Skin epidermis (tissue), 12 donors: ENCODE data around the gene INAFM1.
"Not testable (repeated sequence)": the region's sequence is repeated elsewhere in the genome, so short reads cannot be mapped to it uniquely, and the experiment has no call there.

Experiments used
- H3K27ac ChIP-seq, 21 experiments: fragments of 200-600 bp; sonication (generic) in 11 of 21; one replicate each; pipeline ENCODE4 v1.5.0; 2020; ENCODE audit warnings: mild to moderate bottlenecking in 3 of 21, inconsistent platforms in 2 of 21, moderate library complexity in 2 of 21
- H3K4me3 ChIP-seq, 7 experiments: fragments of 200-600 bp; sonication (generic) in 2 of 7; one replicate each; pipeline ENCODE4 v1.5.0; 2020; ENCODE audit warnings: inconsistent platforms in 2 of 7, mild to moderate bottlenecking in 2 of 7, moderate library complexity in 1 of 7

INAFM1 gene

DNA sequence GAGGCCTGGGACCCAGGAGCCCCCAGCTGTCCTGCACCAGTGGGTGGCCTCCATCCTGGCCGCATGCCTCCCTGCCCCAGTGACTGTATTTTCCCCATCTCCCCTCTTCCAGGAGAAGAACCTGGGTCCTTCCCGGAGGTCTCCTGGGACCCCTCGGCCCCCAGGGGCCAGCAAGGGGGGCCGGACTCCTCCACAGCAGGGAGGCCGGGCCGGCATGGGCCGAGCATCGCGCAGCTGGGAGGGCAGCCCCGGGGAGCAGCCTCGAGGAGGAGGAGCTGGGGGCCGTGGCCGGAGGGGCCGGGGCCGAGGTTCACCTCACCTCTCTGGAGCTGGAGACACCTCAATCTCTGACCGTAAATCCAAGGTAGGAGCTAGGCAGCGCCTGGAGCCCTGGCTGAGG lies 14.2 kb upstream of the INAFM1 start:
- peak overlapping the region in 1 of 21 experiments; percentile 1 for H3K27ac ChIP-seq
- H3K4me3 ChIP-seq: no peak overlapping the region

DNA sequence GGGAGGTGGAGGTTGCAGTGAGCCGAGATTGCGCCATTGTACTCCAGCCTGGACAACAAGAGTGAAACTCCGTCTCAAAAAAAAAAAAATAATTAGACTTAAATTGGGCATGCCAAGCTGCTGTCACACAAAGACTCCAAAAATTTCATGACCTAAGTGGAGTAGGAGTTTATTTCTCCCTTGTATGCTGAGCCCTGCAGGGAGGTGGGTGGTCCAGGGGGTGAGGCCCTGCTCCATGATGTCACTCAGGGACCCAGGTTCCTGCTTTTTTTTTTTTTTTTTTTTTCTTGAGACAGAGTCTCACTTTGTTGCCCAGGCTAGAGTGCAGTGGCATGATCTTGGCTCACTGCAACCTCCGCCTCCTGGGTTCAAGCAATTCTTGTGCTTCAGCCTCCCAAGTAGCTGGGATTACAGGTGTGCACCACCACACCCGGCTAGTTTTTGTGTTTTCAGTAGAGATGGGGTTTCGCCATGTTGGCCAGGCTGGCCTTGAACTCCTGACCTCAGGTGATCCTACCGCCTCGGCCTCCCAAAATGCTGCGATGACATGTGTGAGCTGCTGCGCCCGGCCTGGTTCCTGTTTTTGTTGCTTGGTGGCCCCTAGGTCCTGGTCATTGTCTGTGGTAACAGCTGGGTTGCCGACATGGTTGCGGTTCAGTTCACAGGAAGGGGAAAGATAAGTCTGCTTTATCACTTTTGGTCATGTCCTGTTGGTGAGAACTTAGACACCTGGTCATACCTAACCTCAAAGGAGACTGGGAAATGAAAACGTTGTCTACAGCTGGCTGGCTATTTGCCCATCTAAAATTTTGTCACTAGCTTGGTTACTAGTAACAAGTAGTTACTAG lies 12.5 kb upstream of the INAFM1 start:
- H3K4me3 ChIP-seq, H3K27ac ChIP-seq: not testable (repeated sequence)

DNA sequence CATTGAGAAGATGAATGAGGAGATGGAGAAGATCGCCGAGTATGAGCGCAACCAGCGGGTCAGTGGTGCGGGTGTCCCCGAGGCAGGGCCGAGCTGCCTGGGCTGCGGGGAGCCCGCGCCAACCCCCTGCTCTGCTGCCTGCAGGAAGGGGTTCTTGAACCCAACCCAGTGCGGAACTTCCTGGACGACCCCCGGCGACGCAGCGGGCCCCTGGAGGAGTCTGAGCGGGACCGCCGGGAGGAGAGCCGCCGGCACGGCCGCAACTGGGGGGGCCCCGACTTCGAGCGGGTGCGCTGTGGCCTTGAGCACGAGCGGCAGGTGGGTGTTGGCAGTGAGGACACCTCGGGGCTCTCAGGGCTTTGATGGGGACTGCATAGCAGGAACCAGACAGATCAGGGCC lies 10.1 kb upstream of the INAFM1 start:
- Histone ChIP-seq H3K4me3 (no peak overlapping the region), H3K27ac (no peak overlapping the region)

DNA sequence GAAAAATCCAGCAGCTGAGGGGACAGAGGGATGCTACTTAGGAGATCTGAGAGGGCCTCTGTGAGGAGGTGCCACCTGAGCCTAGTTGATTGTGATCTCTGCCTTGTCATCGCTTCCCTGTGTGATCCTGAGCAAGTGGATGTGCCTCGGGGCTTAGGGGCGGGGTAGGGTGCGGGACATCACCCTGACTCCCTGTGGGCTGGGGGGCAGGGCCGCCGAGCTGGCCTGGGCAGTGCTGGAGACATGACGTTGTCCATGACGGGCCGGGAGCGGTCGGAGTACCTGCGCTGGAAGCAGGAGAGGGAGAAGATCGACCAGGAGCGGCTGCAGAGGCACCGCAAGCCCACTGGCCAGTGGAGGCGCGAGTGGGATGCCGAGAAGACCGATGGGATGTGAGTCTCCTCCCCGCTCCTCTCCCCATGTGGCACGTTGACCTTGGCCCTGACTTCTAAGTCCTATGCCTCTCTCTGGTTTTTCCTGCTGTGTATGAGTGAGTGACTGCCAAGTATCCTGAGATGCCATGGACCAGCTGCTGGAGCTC lies 8.2 kb upstream of the INAFM1 start:
- Histone ChIP-seq H3K4me3 (no peak overlapping the region), H3K27ac (peak overlapping the region in 4 of 21 experiments; percentile 14 to 50 (median 20))

DNA sequence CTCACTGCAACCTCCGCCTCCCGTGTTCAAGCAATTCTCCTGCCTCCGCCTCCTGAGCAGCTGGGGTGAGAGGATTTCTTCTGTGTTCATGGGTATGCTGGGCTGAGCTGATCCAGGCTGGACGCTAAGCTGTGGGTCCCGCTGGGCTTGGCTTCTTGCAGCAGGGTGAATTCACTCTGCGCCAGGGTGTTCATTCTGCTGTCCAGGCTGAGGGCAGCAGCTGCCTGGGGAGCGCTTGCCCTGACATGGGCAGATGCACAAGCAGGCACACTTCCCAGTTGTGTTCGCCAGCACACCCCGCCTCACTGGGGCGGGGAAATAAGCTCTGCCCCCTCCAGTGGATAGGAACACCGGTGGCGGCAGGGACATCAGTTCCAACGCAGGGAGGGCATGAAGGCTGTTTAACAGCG lies 7.3 kb upstream of the INAFM1 start:
- H3K4me3 ChIP-seq: no peak overlapping the region
- H3K27ac ChIP-seq: peak overlapping the region in 2 of 21 experiments; percentile 13 to 50

DNA sequence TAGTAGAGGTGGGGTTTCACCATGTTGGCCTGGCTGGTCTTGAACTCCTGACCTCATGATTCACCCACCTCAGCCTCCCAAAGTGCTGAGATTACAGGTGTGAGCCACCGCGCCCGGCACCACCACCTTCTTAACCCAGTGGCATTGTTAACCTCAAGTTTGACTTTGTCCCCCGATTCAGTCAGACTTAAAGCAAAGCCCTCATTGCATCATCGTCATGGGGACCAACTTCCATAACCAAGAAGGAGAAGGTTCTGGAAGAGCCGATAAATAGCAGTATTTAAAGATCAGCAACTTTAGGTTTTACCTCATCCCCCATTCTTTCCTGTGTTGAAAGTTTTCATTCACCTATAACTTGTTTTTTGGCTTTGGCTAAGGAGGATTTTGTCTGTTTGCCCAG lies 6.7 kb upstream of the INAFM1 start:
- no peak overlapping the region for H3K4me3 ChIP-seq
- peak overlapping the region in 2 of 21 experiments; percentile 13 to 50 for H3K27ac ChIP-seq

DNA sequence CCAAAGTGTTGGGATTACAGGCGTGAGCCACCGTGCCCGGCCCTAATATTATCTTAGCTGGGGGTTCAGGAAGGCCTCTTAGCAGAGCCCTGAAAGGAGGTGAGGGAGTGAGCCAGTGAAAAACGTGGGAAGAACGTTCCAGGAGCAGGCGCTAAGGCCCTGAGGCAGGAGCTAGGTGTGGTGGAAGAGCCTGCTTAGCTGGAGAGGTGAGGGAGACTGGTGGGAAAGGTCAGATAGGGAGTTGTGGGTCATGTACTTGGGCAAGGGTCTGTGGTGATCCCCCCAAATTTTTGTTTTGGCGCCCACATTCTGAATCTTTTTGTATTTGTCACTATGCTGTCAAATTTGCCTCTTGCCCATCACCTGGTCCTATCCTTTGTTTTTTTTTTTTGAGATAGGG lies 5.1 kb upstream of the INAFM1 start:
- no peak overlapping the region for H3K27ac ChIP-seq
- no peak overlapping the region for H3K4me3 ChIP-seq

DNA sequence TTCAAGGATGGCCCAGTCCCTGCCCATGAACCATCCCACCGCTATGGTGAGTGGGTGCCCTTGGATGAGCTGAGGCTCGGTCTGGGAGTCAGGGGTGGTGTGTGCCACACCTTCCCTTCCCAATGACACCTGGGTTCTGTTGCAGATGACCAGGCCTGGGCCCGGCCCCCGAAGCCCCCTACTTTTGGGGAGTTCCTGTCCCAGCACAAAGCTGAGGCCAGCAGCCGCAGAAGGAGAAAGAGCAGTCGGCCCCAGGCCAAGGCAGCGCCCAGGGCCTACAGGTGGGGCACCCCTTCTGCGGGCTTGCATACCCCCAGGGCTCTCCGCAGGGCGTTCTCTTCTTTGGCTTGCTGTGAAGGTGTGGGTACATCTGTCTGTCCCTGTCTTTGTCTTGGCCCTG lies 4.3 kb upstream of the INAFM1 start:
- H3K4me3 ChIP-seq: no peak overlapping the region
- H3K27ac ChIP-seq: no peak overlapping the region

DNA sequence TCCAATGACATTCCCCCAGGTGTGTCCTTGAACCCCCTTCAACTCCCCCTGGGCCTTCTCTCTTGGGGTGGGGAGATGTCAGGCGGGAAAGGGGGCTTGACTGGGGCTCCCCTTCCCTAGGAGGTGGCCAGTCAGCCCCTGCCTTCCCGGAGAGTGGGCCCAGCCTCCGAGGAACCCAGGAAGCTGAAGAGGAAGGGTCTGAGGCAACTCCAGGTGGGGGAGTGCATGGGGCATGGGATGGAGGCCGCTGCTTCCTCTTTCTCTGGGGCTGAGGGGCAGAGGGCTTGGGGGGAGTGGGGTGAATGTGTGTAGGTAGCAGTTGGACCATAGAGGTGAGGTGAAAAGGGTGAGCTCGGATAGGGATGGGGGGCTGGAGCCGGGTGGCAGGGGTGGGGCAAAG lies 2.7 kb upstream of the INAFM1 start:
- Histone ChIP-seq H3K27ac (peak overlapping the region in 14 of 21 experiments; percentile 24 to 99 (median 95)), H3K4me3 (no peak overlapping the region)

DNA sequence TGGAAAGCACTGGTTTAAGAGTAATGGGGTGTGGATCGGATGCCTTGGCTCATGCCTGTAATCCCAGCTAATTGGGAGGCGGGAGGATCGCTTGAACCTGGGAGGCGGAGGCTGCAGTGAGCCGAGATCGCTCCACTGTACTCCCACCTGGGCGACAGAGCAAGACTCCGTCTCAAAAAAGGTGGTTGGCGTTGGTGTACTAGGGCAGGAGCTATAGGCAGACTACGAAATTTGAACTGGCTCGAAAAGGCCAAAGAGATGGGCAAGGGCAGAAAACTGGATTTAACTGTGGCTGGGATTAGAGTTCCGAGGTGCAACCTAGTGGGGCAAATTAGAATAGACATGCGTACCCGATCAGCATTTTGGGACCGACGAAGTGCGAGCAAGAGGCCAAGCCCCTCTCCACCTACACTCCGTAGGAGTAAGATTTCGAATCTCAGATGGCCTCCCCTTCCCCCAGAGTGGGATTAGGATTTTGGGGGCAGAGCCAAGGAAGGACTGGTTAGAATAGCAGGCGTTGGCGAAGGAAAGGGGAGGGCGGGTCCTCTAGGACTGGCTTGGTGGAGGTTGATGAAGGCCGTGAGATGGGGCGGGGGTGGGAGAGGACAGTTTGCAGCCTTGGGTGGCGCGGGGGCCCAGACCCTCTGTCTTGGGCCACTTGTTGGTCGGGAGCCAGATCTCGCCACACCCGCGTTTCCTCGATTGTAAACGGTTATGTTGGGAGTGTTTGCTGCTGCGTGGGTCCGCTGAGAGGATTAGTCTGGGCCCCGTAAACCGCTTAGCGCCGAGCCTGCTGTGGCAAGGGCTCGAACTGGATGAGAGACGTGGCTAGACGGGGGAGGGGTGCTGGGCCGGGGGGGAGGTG lies 2.0 kb upstream of the INAFM1 start:
- Histone ChIP-seq H3K27ac (peak overlapping the region in 20 of 21 experiments; percentile 87 to 99 (median 95)), H3K4me3 (peak overlapping the region; percentile 58 to 86 (median 64))

DNA sequence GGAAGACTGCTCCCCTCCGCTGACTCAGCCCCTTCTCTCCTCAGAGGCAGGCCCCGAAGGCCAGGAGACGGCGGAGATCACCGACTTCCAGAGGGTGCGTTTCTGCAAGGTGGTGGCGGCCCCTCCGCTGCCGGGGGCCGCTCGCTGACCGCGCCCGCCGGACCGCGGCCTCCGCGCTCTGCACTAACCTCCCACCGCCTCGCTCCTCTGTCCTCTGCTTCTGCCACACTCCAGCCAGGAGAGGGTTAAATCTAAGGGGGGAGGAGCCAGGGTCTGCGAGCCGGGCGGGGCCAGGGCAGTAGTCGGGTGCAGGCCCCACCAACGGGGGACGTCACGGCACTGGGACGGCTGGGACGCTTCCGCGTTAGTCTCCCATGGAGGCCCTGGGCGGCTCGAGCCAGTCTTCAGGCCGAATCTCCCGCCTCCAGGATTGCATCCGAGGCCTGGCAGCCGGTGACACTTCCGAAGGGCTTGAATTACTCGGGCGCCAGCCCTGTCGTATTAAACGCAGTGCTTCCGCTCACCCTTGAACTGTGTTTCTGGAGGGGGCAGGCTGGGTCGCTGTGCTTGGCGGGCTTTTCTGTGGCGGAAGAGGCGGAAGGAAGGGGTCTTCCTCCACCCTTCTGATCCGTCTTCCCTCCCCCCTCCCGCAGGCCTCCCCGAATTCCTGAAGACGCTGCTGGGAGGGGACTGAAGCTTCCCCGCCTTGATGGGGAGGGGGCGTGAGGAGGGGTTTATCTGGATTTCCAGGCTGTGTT lies 1.2 kb upstream of the INAFM1 start:
- peak overlapping the region; percentile 84 to 99 (median 95) for H3K27ac ChIP-seq

DNA sequence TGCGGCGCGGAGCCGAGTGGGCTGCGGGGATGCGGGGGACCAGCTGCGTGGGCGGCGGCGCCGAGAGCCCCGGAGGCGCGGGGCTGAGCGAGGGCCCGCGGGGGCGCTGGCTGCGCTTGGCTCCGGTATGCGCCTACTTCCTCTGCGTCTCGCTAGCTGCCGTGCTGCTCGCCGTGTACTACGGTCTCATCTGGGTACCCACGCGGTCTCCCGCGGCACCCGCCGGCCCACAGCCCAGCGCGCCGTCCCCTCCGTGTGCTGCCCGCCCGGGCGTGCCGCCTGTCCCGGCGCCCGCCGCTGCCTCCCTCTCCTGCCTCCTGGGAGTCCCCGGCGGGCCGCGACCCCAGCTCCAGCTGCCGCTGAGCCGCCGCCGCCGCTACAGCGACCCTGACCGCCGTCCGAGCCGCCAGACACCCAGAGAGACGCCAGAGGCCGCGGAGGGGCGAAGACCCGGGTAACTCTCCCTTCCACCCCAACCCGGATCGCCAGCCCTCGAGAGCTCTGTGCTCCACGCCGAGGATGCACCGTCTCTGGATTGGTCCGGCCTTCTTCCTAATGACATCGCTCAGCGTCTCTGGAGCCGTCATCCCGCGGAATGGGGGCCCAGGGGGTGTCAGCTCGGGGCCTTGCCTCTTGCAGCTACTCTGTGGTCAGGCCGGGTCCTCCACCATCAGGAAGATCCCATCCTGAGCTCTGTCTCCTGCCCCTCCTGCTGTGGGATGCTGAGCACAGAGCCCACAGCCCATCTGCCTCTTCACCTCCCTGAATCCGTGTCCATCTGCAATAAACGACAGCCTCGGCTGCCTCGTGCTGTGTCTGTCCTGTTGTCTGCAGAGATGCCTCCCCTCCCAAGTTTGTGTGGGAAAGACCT lies 441 bp downstream of the INAFM1 start:
- peak overlapping the region in 18 of 21 experiments; percentile 55 to 99 (median 81) for H3K27ac ChIP-seq
- peak overlapping the region; percentile 58 to 86 (median 64) for H3K4me3 ChIP-seq

More for the DNA sequence above, 1.2 kb upstream of the INAFM1 start:
- H3K4me3 ChIP-seq: peak overlapping the region; percentile 58 to 86 (median 64)

DNA sequence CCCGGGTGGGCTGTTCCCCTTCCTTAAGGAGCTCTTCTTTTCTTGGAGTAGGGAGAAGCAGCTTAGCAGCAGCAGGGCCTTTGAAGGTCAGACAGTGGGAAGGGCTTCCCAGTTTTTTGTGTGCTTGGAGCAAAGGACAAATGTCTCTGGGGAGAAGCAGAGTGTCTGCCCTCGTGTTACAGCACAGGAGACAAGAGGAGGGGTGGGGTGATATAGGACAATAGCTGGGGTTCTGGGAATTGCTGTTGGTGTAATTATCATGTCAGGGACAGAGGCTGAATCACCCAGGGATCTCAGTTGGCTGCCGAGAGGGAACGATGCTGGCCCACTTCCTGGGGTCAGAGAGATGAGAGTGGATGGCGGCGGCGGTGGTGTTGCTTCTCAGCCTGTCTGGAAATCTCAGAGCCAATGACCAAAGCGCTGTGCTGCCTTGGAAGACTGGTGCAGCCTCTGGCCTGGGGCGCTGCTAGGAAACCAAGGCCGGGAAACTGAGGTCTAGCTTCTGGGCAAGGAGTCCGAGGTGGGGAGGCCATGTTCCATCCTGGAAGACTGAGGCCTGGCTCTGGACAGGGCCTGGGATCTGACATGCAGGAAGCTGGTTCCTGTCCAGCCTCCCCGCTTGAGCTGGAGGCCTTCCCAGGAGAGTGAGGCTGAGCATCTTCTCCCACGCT lies 1.2 kb downstream of the INAFM1 start:
- H3K4me3 ChIP-seq: peak overlapping the region in 1 of 7 experiments; percentile 68
- H3K27ac ChIP-seq: peak overlapping the region in 17 of 21 experiments; percentile 55 to 99 (median 82)

DNA sequence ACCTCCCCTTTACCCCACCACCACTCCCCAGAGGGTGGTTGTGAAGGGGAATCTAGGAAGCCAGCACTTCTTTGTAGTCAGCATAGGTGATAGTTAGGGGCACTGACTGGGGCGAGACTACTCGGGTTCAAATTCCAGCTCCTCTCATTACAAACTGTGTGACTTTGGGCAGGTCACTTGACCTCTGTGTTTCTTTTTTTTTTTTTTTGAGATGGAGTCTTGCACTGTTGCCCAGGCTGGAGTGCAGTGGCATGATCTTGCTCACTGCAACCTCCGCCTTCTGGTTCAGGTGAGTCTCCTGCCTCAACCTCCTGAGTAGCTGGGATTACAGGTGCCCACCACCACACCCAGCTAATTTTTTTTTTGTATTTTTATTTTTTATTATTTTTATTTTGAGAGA lies 1.8 kb downstream of the INAFM1 start:
- H3K4me3 ChIP-seq: not testable (repeated sequence)
- H3K27ac ChIP-seq: peak overlapping the region in 7 of 21 experiments; percentile 11 to 94 (median 51)

DNA sequence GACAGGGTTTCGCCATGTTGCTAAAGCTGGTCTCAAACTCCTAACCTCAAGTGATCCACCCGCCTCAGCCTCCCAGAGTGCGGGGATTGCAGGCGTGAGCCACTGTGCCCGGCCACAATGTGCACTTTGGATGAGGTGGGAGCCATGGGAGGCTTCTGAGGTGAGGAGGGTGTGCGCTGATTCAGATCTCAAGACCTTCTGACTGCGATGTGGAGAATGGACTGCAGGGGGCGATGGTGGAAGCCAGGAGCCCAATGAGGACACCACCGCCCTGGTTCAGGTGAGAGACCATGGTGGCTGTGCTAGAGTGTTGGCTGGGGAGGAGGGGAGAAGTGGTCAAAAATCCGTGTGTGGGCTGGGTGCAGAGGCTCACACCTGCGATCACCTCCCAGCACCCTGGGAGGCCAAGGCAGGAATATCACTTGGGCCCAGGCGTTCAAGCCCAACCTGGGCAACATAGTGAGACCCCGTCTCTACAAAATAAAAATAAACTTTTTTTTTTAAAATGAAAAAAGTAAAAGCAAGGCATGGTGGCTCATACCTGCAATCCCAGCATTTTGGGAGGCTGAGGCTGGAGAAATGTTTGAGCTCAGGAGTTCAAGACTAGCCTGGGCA lies 5.6 kb downstream of the INAFM1 start:
- Histone ChIP-seq H3K27ac (no peak overlapping the region), H3K4me3 (no peak overlapping the region)

DNA sequence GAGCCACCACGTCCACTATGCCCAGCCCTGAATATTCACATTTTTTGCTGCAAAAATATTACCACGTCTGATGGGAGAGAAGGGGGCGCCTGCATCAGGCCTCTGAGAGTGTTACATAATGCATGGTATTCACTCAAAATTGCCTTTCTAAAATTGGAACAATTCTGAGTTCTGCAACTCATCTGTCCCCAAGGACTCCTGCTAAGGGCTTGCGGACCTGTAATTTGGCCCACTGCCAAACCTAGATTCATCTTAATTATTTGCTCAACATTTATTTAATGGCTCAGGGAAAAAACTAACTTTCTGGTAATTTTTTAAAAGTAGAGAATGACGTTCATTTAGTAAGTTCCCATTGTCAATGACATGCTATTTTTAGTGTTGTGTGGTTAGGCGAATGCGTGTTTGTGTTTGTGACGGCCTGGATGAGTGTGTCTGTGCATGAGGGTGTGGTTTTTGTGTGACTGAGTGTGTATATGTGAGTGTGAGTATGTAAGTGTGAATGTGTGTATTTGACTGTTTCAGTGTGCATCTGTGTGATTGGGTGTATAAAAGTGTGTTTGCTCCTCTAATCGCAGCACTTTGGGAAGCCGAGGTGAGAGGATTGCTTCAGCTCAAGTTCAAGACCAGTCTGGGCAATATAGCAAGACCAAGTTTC lies 8.8 kb downstream of the INAFM1 start:
- Histone ChIP-seq H3K27ac (no peak overlapping the region), H3K4me3 (no peak overlapping the region)

DNA sequence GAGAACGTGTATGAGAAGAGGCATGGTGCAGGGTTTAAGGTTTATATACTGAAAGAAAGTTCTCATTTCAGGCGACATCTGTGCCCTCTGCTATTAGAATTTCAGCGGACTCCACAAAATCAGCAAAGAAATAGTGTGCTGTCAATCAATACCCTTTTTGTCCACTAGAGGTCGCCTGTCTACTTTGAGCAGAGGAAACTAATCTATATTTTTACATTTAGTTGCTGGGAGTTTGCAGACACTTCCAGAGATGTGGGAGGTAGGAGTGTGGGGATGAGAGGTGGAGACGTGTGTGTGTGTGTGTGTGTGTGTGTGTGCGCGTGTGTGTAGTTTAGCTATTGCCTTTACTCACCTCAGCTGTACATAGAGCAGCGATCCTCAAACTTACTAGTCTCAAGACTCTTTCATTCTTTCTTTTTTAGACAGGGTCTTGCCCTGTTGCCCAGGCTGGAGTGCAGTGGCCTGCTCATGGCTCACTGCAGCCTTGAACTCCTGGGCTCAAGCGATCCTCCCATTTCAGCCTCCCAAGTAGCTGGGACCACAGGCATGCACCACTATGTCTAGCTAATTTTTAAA lies 9.7 kb downstream of the INAFM1 start:
- no peak overlapping the region for H3K4me3 ChIP-seq
- no peak overlapping the region for H3K27ac ChIP-seq
